HEK293 (cell line): ENCODE data around the gene ENTPD8.

Experiments
- MYNN ChIP-seq: fragments of 450-650 bp; formaldehyde crosslinking; IDR thresholded peaks from 2 replicates; pipeline ENCODE4 v1.5.1; 2016; ENCODE audit warnings: missing biosample characterization, missing genetic modification characterization, borderline replicate concordance
- YY1 ChIP-seq: fragments of 450-650 bp; formaldehyde crosslinking; IDR thresholded peaks from 2 replicates; pipeline ENCODE4 v1.5.1; 2018; ENCODE audit warnings: missing biosample characterization, missing genetic modification characterization
- ZNF138 ChIP-seq: fragments of 450-650 bp; formaldehyde crosslinking; IDR thresholded peaks from 2 replicates; pipeline ENCODE4 v1.5.1; 2016; ENCODE audit warnings: missing biosample characterization, missing genetic modification characterization, borderline replicate concordance
- ZNF202 ChIP-seq: fragments of 450-650 bp; formaldehyde crosslinking; IDR thresholded peaks from 2 replicates; pipeline ENCODE4 v1.5.1; 2016; ENCODE audit warnings: missing biosample characterization, missing genetic modification characterization, borderline replicate concordance
- ZNF274 ChIP-seq, 2 experiments: fragments of 200-500 bp in 1 of 2; fragments of 450-650 bp in 1 of 2; sonication (Bioruptor generic) in 1 of 2; formaldehyde crosslinking in 1 of 2; IDR thresholded peaks; 2 replicates each; pipeline versions ENCODE4 v1.5.1 to v1.6.1; 2014 to 2016; ENCODE audit warnings: borderline replicate concordance in 1 of 2, inconsistent platforms in 1 of 2, low read length in 1 of 2, missing biosample characterization in 1 of 2, missing genetic modification characterization in 1 of 2
- ZNF398 ChIP-seq: fragments of 450-650 bp; formaldehyde crosslinking; IDR thresholded peaks from 2 replicates; pipeline ENCODE4 v1.5.1; 2017; ENCODE audit warnings: missing biosample characterization, missing genetic modification characterization
- ZNF416 ChIP-seq: fragments of 450-650 bp; formaldehyde crosslinking; IDR thresholded peaks from 2 replicates; pipeline ENCODE4 v1.5.1; 2016; ENCODE audit warnings: missing biosample characterization, missing genetic modification characterization
- ZNF530 ChIP-seq: fragments of 450-650 bp; formaldehyde crosslinking; IDR thresholded peaks from 2 replicates; pipeline ENCODE4 v1.5.1; 2016; ENCODE audit warnings: low read depth, missing biosample characterization, missing genetic modification characterization
- ZNF596 ChIP-seq: fragments of 450-650 bp; IDR thresholded peaks from 2 replicates; pipeline ENCODE4 v1.5.0; 2018; ENCODE audit warnings: missing biosample characterization, mild to moderate bottlenecking, missing genetic modification characterization, moderate library complexity
- TF ChIP-seq, protein P1 (sequence below): fragments of 450-650 bp; formaldehyde crosslinking; IDR thresholded peaks from 2 replicates; pipeline ENCODE4 v1.5.1; 2016; ENCODE audit warnings: missing biosample characterization, missing genetic modification characterization
- TF ChIP-seq, protein P2 (sequence below): fragments of 450-650 bp; formaldehyde crosslinking; IDR thresholded peaks from 2 replicates; pipeline ENCODE4 v1.5.1; 2016; ENCODE audit warnings: missing biosample characterization, missing genetic modification characterization
- TF ChIP-seq, protein P3 (sequence below): fragments of 450-650 bp; formaldehyde crosslinking; IDR thresholded peaks from 2 replicates; pipeline ENCODE4 v1.5.1; 2016; ENCODE audit warnings: missing biosample characterization, missing genetic modification characterization, low read depth
- TF ChIP-seq, protein P4 (sequence below): fragments of 450-650 bp; formaldehyde crosslinking; IDR thresholded peaks from 2 replicates; pipeline ENCODE4 v1.5.1; 2016; ENCODE audit warnings: missing biosample characterization, missing genetic modification characterization

DNA sequence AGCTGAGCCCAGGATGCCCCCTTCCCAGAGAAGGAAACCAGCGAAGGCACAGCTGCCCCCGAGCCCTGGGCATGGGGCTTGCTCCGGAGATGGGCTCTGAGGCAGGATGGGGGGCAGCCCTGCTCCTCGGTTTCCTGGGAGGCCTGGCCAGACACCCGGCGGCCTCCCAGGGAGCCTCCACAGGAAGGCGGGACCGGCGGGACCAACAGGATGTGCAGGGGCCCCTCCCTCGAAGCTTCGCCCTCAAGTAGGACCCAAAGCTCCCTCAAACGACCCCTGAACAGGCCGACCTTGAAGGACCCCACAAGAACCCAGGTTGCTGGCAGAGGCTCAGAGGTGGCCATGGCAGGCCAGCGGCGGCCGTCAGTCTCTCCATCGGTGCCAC lies 29.9 kb downstream of the ENTPD8 start:
- TF ChIP-seq YY1 (tag by site-specific recombination) (no peak), ZNF202 (tag by site-specific recombination) (no peak), ZNF138 (no peak), ZNF274 (IDR thresholded peaks at IDR 0.05; ENCODE audit: low read length) (no peak), ZNF274 (tag by site-specific recombination; IDR thresholded peaks at IDR 0.05; ENCODE audit: borderline replicate concordance) (no peak), ZNF416 (tag by site-specific recombination) (no peak), ZNF398 (tag by site-specific recombination) (no peak), MYNN (tag by site-specific recombination) (no peak), ZNF530 (tag by site-specific recombination) (no peak), ZNF596 (no peak)
- TF ChIP-seq, protein P1, sequence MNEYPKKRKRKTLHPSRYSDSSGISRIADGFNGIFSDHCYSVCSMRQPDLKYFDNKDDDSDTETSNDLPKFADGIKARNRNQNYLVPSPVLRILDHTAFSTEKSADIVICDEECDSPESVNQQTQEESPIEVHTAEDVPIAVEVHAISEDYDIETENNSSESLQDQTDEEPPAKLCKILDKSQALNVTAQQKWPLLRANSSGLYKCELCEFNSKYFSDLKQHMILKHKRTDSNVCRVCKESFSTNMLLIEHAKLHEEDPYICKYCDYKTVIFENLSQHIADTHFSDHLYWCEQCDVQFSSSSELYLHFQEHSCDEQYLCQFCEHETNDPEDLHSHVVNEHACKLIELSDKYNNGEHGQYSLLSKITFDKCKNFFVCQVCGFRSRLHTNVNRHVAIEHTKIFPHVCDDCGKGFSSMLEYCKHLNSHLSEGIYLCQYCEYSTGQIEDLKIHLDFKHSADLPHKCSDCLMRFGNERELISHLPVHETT (tag by site-specific recombination), result no peak
- TF ChIP-seq, protein P2, sequence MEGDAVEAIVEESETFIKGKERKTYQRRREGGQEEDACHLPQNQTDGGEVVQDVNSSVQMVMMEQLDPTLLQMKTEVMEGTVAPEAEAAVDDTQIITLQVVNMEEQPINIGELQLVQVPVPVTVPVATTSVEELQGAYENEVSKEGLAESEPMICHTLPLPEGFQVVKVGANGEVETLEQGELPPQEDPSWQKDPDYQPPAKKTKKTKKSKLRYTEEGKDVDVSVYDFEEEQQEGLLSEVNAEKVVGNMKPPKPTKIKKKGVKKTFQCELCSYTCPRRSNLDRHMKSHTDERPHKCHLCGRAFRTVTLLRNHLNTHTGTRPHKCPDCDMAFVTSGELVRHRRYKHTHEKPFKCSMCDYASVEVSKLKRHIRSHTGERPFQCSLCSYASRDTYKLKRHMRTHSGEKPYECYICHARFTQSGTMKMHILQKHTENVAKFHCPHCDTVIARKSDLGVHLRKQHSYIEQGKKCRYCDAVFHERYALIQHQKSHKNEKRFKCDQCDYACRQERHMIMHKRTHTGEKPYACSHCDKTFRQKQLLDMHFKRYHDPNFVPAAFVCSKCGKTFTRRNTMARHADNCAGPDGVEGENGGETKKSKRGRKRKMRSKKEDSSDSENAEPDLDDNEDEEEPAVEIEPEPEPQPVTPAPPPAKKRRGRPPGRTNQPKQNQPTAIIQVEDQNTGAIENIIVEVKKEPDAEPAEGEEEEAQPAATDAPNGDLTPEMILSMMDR, result no peak
- TF ChIP-seq, protein P3, sequence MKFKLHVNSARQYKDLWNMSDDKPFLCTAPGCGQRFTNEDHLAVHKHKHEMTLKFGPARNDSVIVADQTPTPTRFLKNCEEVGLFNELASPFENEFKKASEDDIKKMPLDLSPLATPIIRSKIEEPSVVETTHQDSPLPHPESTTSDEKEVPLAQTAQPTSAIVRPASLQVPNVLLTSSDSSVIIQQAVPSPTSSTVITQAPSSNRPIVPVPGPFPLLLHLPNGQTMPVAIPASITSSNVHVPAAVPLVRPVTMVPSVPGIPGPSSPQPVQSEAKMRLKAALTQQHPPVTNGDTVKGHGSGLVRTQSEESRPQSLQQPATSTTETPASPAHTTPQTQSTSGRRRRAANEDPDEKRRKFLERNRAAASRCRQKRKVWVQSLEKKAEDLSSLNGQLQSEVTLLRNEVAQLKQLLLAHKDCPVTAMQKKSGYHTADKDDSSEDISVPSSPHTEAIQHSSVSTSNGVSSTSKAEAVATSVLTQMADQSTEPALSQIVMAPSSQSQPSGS (tag by site-specific recombination), result no peak
- TF ChIP-seq, protein P4, sequence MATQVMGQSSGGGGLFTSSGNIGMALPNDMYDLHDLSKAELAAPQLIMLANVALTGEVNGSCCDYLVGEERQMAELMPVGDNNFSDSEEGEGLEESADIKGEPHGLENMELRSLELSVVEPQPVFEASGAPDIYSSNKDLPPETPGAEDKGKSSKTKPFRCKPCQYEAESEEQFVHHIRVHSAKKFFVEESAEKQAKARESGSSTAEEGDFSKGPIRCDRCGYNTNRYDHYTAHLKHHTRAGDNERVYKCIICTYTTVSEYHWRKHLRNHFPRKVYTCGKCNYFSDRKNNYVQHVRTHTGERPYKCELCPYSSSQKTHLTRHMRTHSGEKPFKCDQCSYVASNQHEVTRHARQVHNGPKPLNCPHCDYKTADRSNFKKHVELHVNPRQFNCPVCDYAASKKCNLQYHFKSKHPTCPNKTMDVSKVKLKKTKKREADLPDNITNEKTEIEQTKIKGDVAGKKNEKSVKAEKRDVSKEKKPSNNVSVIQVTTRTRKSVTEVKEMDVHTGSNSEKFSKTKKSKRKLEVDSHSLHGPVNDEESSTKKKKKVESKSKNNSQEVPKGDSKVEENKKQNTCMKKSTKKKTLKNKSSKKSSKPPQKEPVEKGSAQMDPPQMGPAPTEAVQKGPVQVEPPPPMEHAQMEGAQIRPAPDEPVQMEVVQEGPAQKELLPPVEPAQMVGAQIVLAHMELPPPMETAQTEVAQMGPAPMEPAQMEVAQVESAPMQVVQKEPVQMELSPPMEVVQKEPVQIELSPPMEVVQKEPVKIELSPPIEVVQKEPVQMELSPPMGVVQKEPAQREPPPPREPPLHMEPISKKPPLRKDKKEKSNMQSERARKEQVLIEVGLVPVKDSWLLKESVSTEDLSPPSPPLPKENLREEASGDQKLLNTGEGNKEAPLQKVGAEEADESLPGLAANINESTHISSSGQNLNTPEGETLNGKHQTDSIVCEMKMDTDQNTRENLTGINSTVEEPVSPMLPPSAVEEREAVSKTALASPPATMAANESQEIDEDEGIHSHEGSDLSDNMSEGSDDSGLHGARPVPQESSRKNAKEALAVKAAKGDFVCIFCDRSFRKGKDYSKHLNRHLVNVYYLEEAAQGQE (tag by site-specific recombination), result no peak
